IPS DF 6.9 (cell line): ENCODE results near the gene TRANK1.

Source experiments
- DNase-seq: peaks from one replicate; pipeline ENCODE4 v3.0.0-alpha.2; 2013; ENCODE audit warnings: low read depth, low spot score
- H3K27ac ChIP-seq: one replicate; pipeline ENCODE4 v1.5.1; 2013; ENCODE audit warnings: low read length, control low read depth
- H3K27me3 ChIP-seq: 2 replicates; pipeline ENCODE4 v1.6.1; 2013; ENCODE audit warnings: mild to moderate bottlenecking, low read length; ENCODE audit not compliant: control insufficient read depth, insufficient read depth
- H3K36me3 ChIP-seq: 2 replicates; pipeline ENCODE4 v1.6.1; 2013; ENCODE audit warnings: low read length; ENCODE audit not compliant: control insufficient read depth, insufficient read depth
- H3K4me1 ChIP-seq: 2 replicates; pipeline ENCODE4 v1.6.1; 2013; ENCODE audit warnings: low read length; ENCODE audit not compliant: control insufficient read depth, insufficient read depth
- H3K4me3 ChIP-seq: 2 replicates; pipeline ENCODE4 v1.5.1; 2013; ENCODE audit warnings: mild to moderate bottlenecking, low read length
- H3K9me3 ChIP-seq: 2 replicates; pipeline ENCODE4 v1.6.1; 2013; ENCODE audit warnings: low read length, inconsistent platforms; ENCODE audit not compliant: control insufficient read depth, insufficient read depth
- WGBS: extraction: QIAGEN DNeasy Blood & Tissue Kit; methylation state at CpG from one replicate; pipeline ENCODE4 v1.1.7; 2013; ENCODE audit warnings: mixed read lengths, missing lambda C conversion rate; ENCODE audit not compliant: insufficient read length, insufficient coverage; 5-methylcytosine and 5-hydroxymethylcytosine counted together

The TRANK1 gene

GRCh38 chr3:36944641-36945270 lies at the start of gene TRANK1:
TSS of gene TRANK1 (minus strand) at chr3:36945054. CDS start at chr3:36944809, 245 bp downstream.
- Histone ChIP-seq H3K36me3 (no peaks in the 10 kb centered on the region), H3K27ac (no peak within 1 kb of the TSS), H3K27me3 (peaks cover 7% of the 10 kb centered on the region; the same call in 1 of the 2 replicates), H3K9me3 (no peaks in the 10 kb centered on the region), H3K4me1 (no peaks in the 10 kb centered on the region), H3K4me3 (peak within 1 kb of the TSS; percentile 72)
- no peak for DNase-seq
- no CpG with 5 or more reads among the region's 68 CpGs for WGBS

- Histone ChIP-seq H3K36me3 (no peaks in the 10 kb centered on the region), H3K4me1 (no peaks in the 10 kb centered on the region), H3K27me3 (no peaks in the 10 kb centered on the region), H3K27ac (no peak within 1 kb of the TSS), H3K9me3 (no peaks in the 10 kb centered on the region), H3K4me3 (peak within 1 kb of the TSS; percentile 81)
- peak; percentile 100 for DNase-seq
- WGBS: no CpG with 5 or more reads among the region's 47 CpGs
Measured at GRCh38 chr3:36993326-36994283, 48.8 kb upstream of the TRANK1 start, which contains the start of gene MLH1. TSS of gene MLH1 (plus strand) at chr3:36993518. CDS start at chr3:36993548, 30 bp downstream.

GRCh38 chr3:36992806-36993325 lies 48.0 kb upstream of the TRANK1 start, which contains the start of gene EPM2AIP1:
TSS of gene EPM2AIP1 (minus strand) at chr3:36993131. CDS start at chr3:36993077, 54 bp downstream.
- no CpG with 5 or more reads among the region's 48 CpGs for WGBS
- peak; percentile 5 for DNase-seq
- no peak within 1 kb of the TSS for H3K27ac ChIP-seq
- no peaks in the 10 kb centered on the region for H3K27me3 ChIP-seq
- no peaks in the 10 kb centered on the region for H3K4me1 ChIP-seq
- H3K4me3 ChIP-seq: peak within 1 kb of the TSS; percentile 81
- H3K36me3 ChIP-seq: no peaks in the 10 kb centered on the region
- H3K9me3 ChIP-seq: no peaks in the 10 kb centered on the region

- Histone ChIP-seq H3K27me3 (no peaks in the 10 kb centered on the region), H3K9me3 (no peaks in the 10 kb centered on the region), H3K4me1 (no peaks in the 10 kb centered on the region), H3K4me3 (peak overlapping the region; percentile 67), H3K27ac (no peak overlapping the region), H3K36me3 (no peaks in the 10 kb centered on the region)
- DNase-seq: no peak
- no CpG with 5 or more reads among the region's 24 CpGs for WGBS
Measured at GRCh38 chr3:36991923-36992805, 47.3 kb upstream of the TRANK1 start.

GRCh38 chr3:36991147-36991546 lies 46.3 kb upstream of the TRANK1 start:
- WGBS: no CpG with 5 or more reads among the region's 3 CpGs
- Histone ChIP-seq H3K36me3 (no peaks in the 10 kb centered on the region; the same call in 1 of the 2 replicates), H3K27ac (no peak overlapping the region), H3K27me3 (no peaks in the 10 kb centered on the region), H3K4me1 (no peaks in the 10 kb centered on the region), H3K4me3 (no peak overlapping the region), H3K9me3 (no peaks in the 10 kb centered on the region)
- no peak for DNase-seq

- no peak overlapping the region for H3K4me3 ChIP-seq
- no peaks in the 10 kb centered on the region; the same call in 1 of the 2 replicates for H3K36me3 ChIP-seq
- H3K9me3 ChIP-seq: no peaks in the 10 kb centered on the region
- no peaks in the 10 kb centered on the region for H3K4me1 ChIP-seq
- no peak for DNase-seq
- no peak overlapping the region for H3K27ac ChIP-seq
- H3K27me3 ChIP-seq: no peaks in the 10 kb centered on the region
Measured at GRCh38 chr3:36989568-36989967, 44.7 kb upstream of the TRANK1 start.

GRCh38 chr3:36989005-36989404 lies 44.2 kb upstream of the TRANK1 start:
- H3K27ac ChIP-seq: no peak overlapping the region
- H3K4me1 ChIP-seq: no peaks in the 10 kb centered on the region
- H3K9me3 ChIP-seq: no peaks in the 10 kb centered on the region
- peaks cover 2% of the 10 kb centered on the region; the same call in 1 of the 2 replicates for H3K36me3 ChIP-seq
- no peaks in the 10 kb centered on the region for H3K27me3 ChIP-seq
- WGBS: no CpG with 5 or more reads among the region's 3 CpGs
- DNase-seq: no peak
- no peak overlapping the region for H3K4me3 ChIP-seq

- no peak for DNase-seq
- peaks cover 2% of the 10 kb centered on the region; the same call in 1 of the 2 replicates for H3K36me3 ChIP-seq
- no peaks in the 10 kb centered on the region for H3K4me1 ChIP-seq
- no CpG with 5 or more reads among the region's 2 CpGs for WGBS
- no peaks in the 10 kb centered on the region for H3K9me3 ChIP-seq
- H3K4me3 ChIP-seq: no peak overlapping the region
- no peak overlapping the region for H3K27ac ChIP-seq
- no peaks in the 10 kb centered on the region for H3K27me3 ChIP-seq
Measured at GRCh38 chr3:36988356-36988755, 43.5 kb upstream of the TRANK1 start.

- no peak for DNase-seq
- Histone ChIP-seq H3K4me3 (no peak overlapping the region), H3K36me3 (peaks cover 2% of the 10 kb centered on the region; the same call in 1 of the 2 replicates), H3K27me3 (no peaks in the 10 kb centered on the region), H3K27ac (no peak overlapping the region), H3K9me3 (no peaks in the 10 kb centered on the region; the same call in 1 of the 2 replicates), H3K4me1 (no peaks in the 10 kb centered on the region)
- no CpG with 5 or more reads among the region's 4 CpGs for WGBS
Measured at GRCh38 chr3:36981006-36981405, 36.2 kb upstream of the TRANK1 start.
